K562 (cell line): ENCODE data around the gene TM7SF2. TPM values are rescaled to one million over a fixed set of nuclear protein-coding genes. Genes with fewer than 3 reads are reported as not detected.

Experiments used
- HDAC6 ChIP-seq: IDR thresholded peaks from 2 replicates; pipeline ENCODE4 v1.6.1; 2012; ENCODE audit warnings: low read depth, mild to moderate bottlenecking, control low read depth, inconsistent platforms, low read length, moderate library complexity
- HLTF ChIP-seq: fragments of 450-650 bp; IDR thresholded peaks from 2 replicates; pipeline ENCODE4 v1.6.1; 2016
- HMG20A ChIP-seq: fragments of 450-650 bp; formaldehyde crosslinking; conservative IDR thresholded peaks from 2 replicates; pipeline ENCODE4 v1.4.0; 2020; ENCODE audit warnings: mild to moderate bottlenecking, mixed read lengths
- HNRNPUL1 ChIP-seq: fragments of 200-400 bp; formaldehyde crosslinking; IDR thresholded peaks from 2 replicates; pipeline ENCODE4 v1.6.1; 2017; ENCODE audit warnings: low read length
- JUNB ChIP-seq: fragments of 450-650 bp; formaldehyde crosslinking; conservative IDR thresholded peaks from 2 replicates; pipeline ENCODE4 v1.4.0; 2020; ENCODE audit warnings: mild to moderate bottlenecking
- KLF16 ChIP-seq: IDR thresholded peaks from 2 replicates; pipeline ENCODE4 v1.6.1; 2016; ENCODE audit warnings: antibody characterized with exemption
- MYC ChIP-seq, 2 experiments: fragments of 250-450 bp in 1 of 2; sonication (Bioruptor Pico) in 1 of 2; IDR thresholded peaks; 2 replicates each; pipeline versions ENCODE4 v1.5.1 to v1.6.1; 2012 to 2021; ENCODE audit warnings: low read depth in 2 of 2, borderline replicate concordance in 1 of 2, improper control_type of control experiment in 1 of 2, low read length in 1 of 2, mild to moderate bottlenecking in 1 of 2, moderate library complexity in 1 of 2
- NCOR1 ChIP-seq: fragments of 450-650 bp; IDR thresholded peaks from 2 replicates; pipeline ENCODE4 v1.6.1; 2016; ENCODE audit warnings: mild to moderate bottlenecking, moderate library complexity
- PYGO2 ChIP-seq: fragments of 450-650 bp; IDR thresholded peaks from 2 replicates; pipeline ENCODE4 v1.6.1; 2016; ENCODE audit warnings: mild to moderate bottlenecking, missing genetic modification characterization, moderate library complexity, missing compliant biosample characterization
- RHOXF2B ChIP-seq: fragments of 250-450 bp; sonication (Bioruptor Pico); conservative IDR thresholded peaks from 2 replicates; pipeline ENCODE4 v1.5.1; 2021
- XRCC4 ChIP-seq: IDR thresholded peaks from one replicate; pipeline ENCODE4 v1.6.1; 2011; ENCODE audit not compliant: insufficient read depth, insufficient read length; ENCODE audit errors: extremely low read depth
- ZBTB26 ChIP-seq: fragments of 450-650 bp; formaldehyde crosslinking; IDR thresholded peaks from 2 replicates; pipeline ENCODE4 v1.4.0; 2022; ENCODE audit warnings: missing genetic modification characterization
- ZC3H8 ChIP-seq: fragments of 450-650 bp; IDR thresholded peaks from 2 replicates; pipeline ENCODE4 v1.6.1; 2017
- ZFX ChIP-seq: sonication (generic); formaldehyde crosslinking; IDR thresholded peaks from 2 replicates; pipeline ENCODE4 v1.8.0; 2022; ENCODE audit warnings: mild to moderate bottlenecking, missing genetic modification reagents, moderate library complexity
- ZNF24 ChIP-seq: fragments of 450-650 bp; IDR thresholded peaks from 2 replicates; pipeline ENCODE4 v1.6.1; 2016
- ZNF444 ChIP-seq: fragments of 250-450 bp; sonication (Bioruptor Pico); IDR thresholded peaks from 2 replicates; pipeline ENCODE4 v1.4.0; 2020; ENCODE audit warnings: mild to moderate bottlenecking, moderate library complexity
- ZNF445 ChIP-seq: fragments of 250-450 bp; sonication (Bioruptor Pico); IDR thresholded peaks from 2 replicates; pipeline ENCODE4 v1.4.0; 2020; ENCODE audit warnings: low read depth, mild to moderate bottlenecking, moderate library complexity
- ZNF584 ChIP-seq: fragments of 200-800 bp; sonication (Bioruptor generic); IDR thresholded peaks from 2 replicates; pipeline ENCODE4 v1.6.1; 2016; ENCODE audit warnings: low read depth, mild to moderate bottlenecking, missing genetic modification characterization, missing compliant biosample characterization
- polyA plus RNA-seq, 8 experiments: library from polyadenylated mRNA; depleted of rRNA in 4 of 8; stranded (reverse) in 5 of 8; unstranded in 3 of 8; fragments of >200 nt; fragmentation: Nextera tagmentation in 2 of 8; fragmentation: Illumina TruSeq in 1 of 8; extraction: Ambion mirVana in 2 of 8; extraction: Trizol in 1 of 8; gene quantifications; 2 replicates each; pipeline versions ENCODE4 v1.2.1 to v1.2.3, GENCODE V29; 2011 to 2014; ENCODE audit warnings: inconsistent platforms in 1 of 8, missing spikeins in 1 of 8
- total RNA-seq, 7 experiments: library from RNA; depleted of rRNA in 6 of 7; stranded (reverse); fragments of >200 nt in 6 of 7; fragmentation: Illumina TruSeq in 2 of 7; extraction: Trizol in 2 of 7; gene quantifications; 2 replicates each; pipeline versions ENCODE4 v1.2.1 to v1.2.3, GENCODE V29; 2011 to 2021; ENCODE audit warnings: low replicate concordance in 1 of 7
- TF ChIP-seq, protein P1 (sequence below): fragments of 250-450 bp; sonication (Bioruptor Pico); IDR thresholded peaks from 2 replicates; pipeline ENCODE4 v1.8.0; 2022; ENCODE audit warnings: inconsistent platforms
- TF ChIP-seq, protein P2 (sequence below): fragments of 250-450 bp; sonication (Bioruptor Pico); IDR thresholded peaks from 2 replicates; pipeline ENCODE4 v1.4.0; 2020
- TF ChIP-seq, protein P3 (sequence below), 2 experiments: fragments of 450-650 bp; IDR thresholded peaks; 2 replicates each; pipeline ENCODE4 v1.6.1; 2018; ENCODE audit warnings: mild to moderate bottlenecking in 2 of 2, low read depth in 1 of 2; ENCODE audit not compliant: partially characterized antibody in 2 of 2

The TM7SF2 gene
- total and polyA plus RNA-seq, 9 of the 15 experiments (the other 6 are each of a cell fraction or from before 2014, with no cell fraction given), result 1.2 to 22.0 (median 14.3) TPM

GRCh38 chr11:65095974-65096806 is 15.5 kb upstream of the TM7SF2 start, which contains the start of gene VPS51 (continued):
- peak; percentile 63; the same call in 1 of the 2 replicates for TF ChIP-seq ZBTB26 (CRISPR knock-in tag)
- TF ChIP-seq HMG20A (CRISPR knock-in tag), result no peak
- no peak for TF ChIP-seq JUNB (CRISPR knock-in tag)
- TF ChIP-seq KLF16, result no peak
- TF ChIP-seq HLTF, result peak; percentile 79; the same call in 1 of the 2 replicates
- TF ChIP-seq HNRNPUL1, result no peak
- TF ChIP-seq ZFX (CRISPR knock-in tag), result peak; percentile 90
- no peak for TF ChIP-seq ZNF445 (CRISPR knock-in tag)
- TF ChIP-seq ZNF444 (CRISPR knock-in tag), result no peak
- no peak for TF ChIP-seq XRCC4
- TF ChIP-seq, protein P1, sequence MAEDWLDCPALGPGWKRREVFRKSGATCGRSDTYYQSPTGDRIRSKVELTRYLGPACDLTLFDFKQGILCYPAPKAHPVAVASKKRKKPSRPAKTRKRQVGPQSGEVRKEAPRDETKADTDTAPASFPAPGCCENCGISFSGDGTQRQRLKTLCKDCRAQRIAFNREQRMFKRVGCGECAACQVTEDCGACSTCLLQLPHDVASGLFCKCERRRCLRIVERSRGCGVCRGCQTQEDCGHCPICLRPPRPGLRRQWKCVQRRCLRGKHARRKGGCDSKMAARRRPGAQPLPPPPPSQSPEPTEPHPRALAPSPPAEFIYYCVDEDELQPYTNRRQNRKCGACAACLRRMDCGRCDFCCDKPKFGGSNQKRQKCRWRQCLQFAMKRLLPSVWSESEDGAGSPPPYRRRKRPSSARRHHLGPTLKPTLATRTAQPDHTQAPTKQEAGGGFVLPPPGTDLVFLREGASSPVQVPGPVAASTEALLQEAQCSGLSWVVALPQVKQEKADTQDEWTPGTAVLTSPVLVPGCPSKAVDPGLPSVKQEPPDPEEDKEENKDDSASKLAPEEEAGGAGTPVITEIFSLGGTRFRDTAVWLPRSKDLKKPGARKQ, result no peak
- TF ChIP-seq MYC (IDR thresholded peaks at IDR 0.05; ENCODE audit: low read depth, low read length), result peak; percentile 88
- peak; percentile 72; the same call in 1 of the 2 replicates for TF ChIP-seq MYC (CRISPR knock-in tag; IDR thresholded peaks at IDR 0.05; ENCODE audit: borderline replicate concordance, low read depth)
- no peak for TF ChIP-seq HDAC6
- TF ChIP-seq RHOXF2B (CRISPR knock-in tag), result 0 out of 2 replicates have a peak, but pooled peaks have one; percentile 47
- no peak for TF ChIP-seq ZNF584 (CRISPR knock-in tag)
- TF ChIP-seq NCOR1, result peak; percentile 48
- no peak for TF ChIP-seq PYGO2 (tag)
- TF ChIP-seq ZNF24, result peak; percentile 85
- TF ChIP-seq, protein P2, sequence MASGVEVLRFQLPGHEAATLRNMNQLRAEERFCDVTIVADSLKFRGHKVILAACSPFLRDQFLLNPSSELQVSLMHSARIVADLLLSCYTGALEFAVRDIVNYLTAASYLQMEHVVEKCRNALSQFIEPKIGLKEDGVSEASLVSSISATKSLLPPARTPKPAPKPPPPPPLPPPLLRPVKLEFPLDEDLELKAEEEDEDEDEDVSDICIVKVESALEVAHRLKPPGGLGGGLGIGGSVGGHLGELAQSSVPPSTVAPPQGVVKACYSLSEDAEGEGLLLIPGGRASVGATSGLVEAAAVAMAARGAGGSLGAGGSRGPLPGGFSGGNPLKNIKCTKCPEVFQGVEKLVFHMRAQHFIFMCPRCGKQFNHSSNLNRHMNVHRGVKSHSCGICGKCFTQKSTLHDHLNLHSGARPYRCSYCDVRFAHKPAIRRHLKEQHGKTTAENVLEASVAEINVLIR (CRISPR knock-in tag), result peak; percentile 49; the same call in 1 of the 2 replicates
- TF ChIP-seq, protein P3, sequence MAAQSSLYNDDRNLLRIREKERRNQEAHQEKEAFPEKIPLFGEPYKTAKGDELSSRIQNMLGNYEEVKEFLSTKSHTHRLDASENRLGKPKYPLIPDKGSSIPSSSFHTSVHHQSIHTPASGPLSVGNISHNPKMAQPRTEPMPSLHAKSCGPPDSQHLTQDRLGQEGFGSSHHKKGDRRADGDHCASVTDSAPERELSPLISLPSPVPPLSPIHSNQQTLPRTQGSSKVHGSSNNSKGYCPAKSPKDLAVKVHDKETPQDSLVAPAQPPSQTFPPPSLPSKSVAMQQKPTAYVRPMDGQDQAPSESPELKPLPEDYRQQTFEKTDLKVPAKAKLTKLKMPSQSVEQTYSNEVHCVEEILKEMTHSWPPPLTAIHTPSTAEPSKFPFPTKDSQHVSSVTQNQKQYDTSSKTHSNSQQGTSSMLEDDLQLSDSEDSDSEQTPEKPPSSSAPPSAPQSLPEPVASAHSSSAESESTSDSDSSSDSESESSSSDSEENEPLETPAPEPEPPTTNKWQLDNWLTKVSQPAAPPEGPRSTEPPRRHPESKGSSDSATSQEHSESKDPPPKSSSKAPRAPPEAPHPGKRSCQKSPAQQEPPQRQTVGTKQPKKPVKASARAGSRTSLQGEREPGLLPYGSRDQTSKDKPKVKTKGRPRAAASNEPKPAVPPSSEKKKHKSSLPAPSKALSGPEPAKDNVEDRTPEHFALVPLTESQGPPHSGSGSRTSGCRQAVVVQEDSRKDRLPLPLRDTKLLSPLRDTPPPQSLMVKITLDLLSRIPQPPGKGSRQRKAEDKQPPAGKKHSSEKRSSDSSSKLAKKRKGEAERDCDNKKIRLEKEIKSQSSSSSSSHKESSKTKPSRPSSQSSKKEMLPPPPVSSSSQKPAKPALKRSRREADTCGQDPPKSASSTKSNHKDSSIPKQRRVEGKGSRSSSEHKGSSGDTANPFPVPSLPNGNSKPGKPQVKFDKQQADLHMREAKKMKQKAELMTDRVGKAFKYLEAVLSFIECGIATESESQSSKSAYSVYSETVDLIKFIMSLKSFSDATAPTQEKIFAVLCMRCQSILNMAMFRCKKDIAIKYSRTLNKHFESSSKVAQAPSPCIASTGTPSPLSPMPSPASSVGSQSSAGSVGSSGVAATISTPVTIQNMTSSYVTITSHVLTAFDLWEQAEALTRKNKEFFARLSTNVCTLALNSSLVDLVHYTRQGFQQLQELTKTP (IDR thresholded peaks at IDR 0.05; ENCODE audit: low read depth in 1 of 2, partially characterized antibody in 2 of 2), result peak in 1 of 2 experiments; percentile 65
- no peak for TF ChIP-seq ZC3H8
